NCI-H2081 treated with DMSO at 0.1 percent for 48 hours (cell line): Measurements from ENCODE around the gene COPS9.

Experiments used
- DNase-seq: peaks from one replicate; lab custom pipeline; 2025; lab: John Stamatoyannopoulos, UW

The COPS9 gene

GRCh38 chr2:240147911-240148587, 11.9 kb upstream of the COPS9 start:
- no peak for DNase-seq

GRCh38 chr2:240147382-240147781, 11.3 kb upstream of the COPS9 start:
- DNase-seq: no peak

GRCh38 chr2:240146627-240147278, 10.6 kb upstream of the COPS9 start:
- no peak for DNase-seq

GRCh38 chr2:240146141-240146561, 10.0 kb upstream of the COPS9 start:
- no peak for DNase-seq

- DNase-seq: no peak
Measured at GRCh38 chr2:240145461-240145860, 9.4 kb upstream of the COPS9 start.

GRCh38 chr2:240144649-240145261, 8.7 kb upstream of the COPS9 start:
- no peak for DNase-seq

GRCh38 chr2:240143801-240144648, 7.9 kb upstream of the COPS9 start:
- DNase-seq: no peak

GRCh38 chr2:240143276-240143675, 7.2 kb upstream of the COPS9 start:
- no peak for DNase-seq

- DNase-seq: no peak
Measured at GRCh38 chr2:240142859-240143258, 6.8 kb upstream of the COPS9 start.

GRCh38 chr2:240142256-240142775, 6.2 kb upstream of the COPS9 start:
- DNase-seq: no peak

- DNase-seq: no peak
Measured at GRCh38 chr2:240141736-240142135, 5.6 kb upstream of the COPS9 start.

GRCh38 chr2:240140920-240141319, 4.8 kb upstream of the COPS9 start:
- DNase-seq: no peak

GRCh38 chr2:240140511-240140910, 4.4 kb upstream of the COPS9 start, which contains the start of gene OTOS:
Gene OTOS, minus strand, starts transcription at chr2:240140658. Its CDS starts 332 bp downstream, at chr2:240140326.
- no peak for DNase-seq

GRCh38 chr2:240139666-240140393, 3.7 kb upstream of the COPS9 start:
- no peak for DNase-seq

GRCh38 chr2:240139011-240139441, 2.9 kb upstream of the COPS9 start:
- DNase-seq: no peak

GRCh38 chr2:240138254-240138984, 2.3 kb upstream of the COPS9 start:
- DNase-seq: no peak

GRCh38 chr2:240137596-240138253, 1.6 kb upstream of the COPS9 start:
- no peak for DNase-seq

GRCh38 chr2:240136671-240137292, 677 bp upstream of the COPS9 start:
- no peak for DNase-seq

- DNase-seq: no peak
Measured at GRCh38 chr2:240135706-240136012, 446 bp downstream of the COPS9 start.
